Measurements from ENCODE around the gene ACOX3.

GRCh38 chr4:8464381-8464780 lies 23.9 kb upstream of the ACOX3 start:
- no peak for TF ChIP-seq CTCF (conservative IDR thresholded peaks at IDR 0.05)
- no peak for TF ChIP-seq ZFX (IDR thresholded peaks at IDR 0.05)
